Ascending aorta (tissue), 2 donors: ENCODE results near the gene PTPN3. TPM values are rescaled to one million over a fixed set of nuclear protein-coding genes. Genes with fewer than 3 reads are reported as not detected.

Source experiments
- DNase-seq, 2 donors: peaks; one replicate each; pipeline ENCODE4 v3.0.0-alpha.2; 2019; ENCODE audit warnings: low spot score in 2 of 2
- H3K27ac ChIP-seq, 2 donors: fragments of 200-600 bp; sonication (generic); one replicate each; pipeline ENCODE4 v1.5.1; 2016 to 2017; ENCODE audit warnings: mild to moderate bottlenecking in 1 of 2
- H3K27me3 ChIP-seq: fragments of 200-600 bp; sonication (generic); one replicate; pipeline ENCODE4 v1.5.1; 2017
- H3K36me3 ChIP-seq, 2 donors: fragments of 200-600 bp; sonication (generic); one replicate each; pipeline ENCODE4 v1.5.1; 2016
- H3K4me1 ChIP-seq, 2 donors: fragments of 200-600 bp; sonication (generic); one replicate each; pipeline ENCODE4 v1.5.1; 2016 to 2017; ENCODE audit warnings: mild to moderate bottlenecking in 1 of 2
- H3K4me3 ChIP-seq, 2 donors: fragments of 200-600 bp; sonication (generic); one replicate each; pipeline ENCODE4 v1.5.1; 2016 to 2017; ENCODE audit warnings: mild to moderate bottlenecking in 1 of 2
- H3K9me3 ChIP-seq, 2 donors: fragments of 200-600 bp; sonication (generic); one replicate each; pipeline ENCODE4 v1.5.1; 2016
- intact Hi-C: fragments of 100-400 bp; cut with DNase I; formaldehyde crosslinking; loops from one replicate; pipeline ENCODE4 v1.15.1; 2023
- total RNA-seq: library from RNA; depleted of rRNA; stranded (reverse); fragments of >200 nt; gene quantifications from one replicate; pipeline ENCODE4 v1.1.0, GENCODE V29; 2016
- TF ChIP-seq, protein P1 (sequence below), 3 experiments: fragments of 200-600 bp in 2 of 3; fragments of 450-650 bp in 1 of 3; sonication (generic) in 2 of 3; IDR thresholded peaks; one replicate each; pipeline ENCODE4 v1.5.1; 2016 to 2019; ENCODE audit warnings: antibody characterized with exemption in 3 of 3, mild to moderate bottlenecking in 1 of 3, moderate library complexity in 1 of 3

Gene PTPN3
- total RNA-seq, 1 donor from 2014 or later = 4.3 TPM

DNA sequence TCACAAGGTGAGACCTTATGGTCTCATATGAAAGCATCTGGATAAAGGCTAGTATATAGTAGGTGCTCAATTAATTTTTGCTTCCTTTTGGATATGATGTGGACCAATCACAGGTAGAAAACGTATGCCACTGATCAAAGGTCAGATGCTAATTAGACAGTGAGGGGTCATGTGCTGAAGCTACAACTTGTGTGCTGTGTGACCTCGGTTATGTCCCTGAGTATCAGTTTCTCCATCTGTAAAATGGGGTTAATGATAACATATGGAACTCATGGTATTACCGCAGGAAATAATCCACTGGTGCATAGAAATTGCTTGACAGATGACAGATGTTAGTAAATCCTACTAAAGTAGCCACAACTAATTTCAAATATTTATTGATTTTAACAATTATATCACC, 62.0 kb downstream of the PTPN3 start:
- no peak overlapping the region for H3K4me3 ChIP-seq
- peaks cover 0 to 3% of the 10 kb centered on the region in 2 donors for H3K4me1 ChIP-seq
- no peaks in the 10 kb centered on the region for H3K9me3 ChIP-seq
- peaks cover 4 to 40% of the 10 kb centered on the region in 2 donors for H3K36me3 ChIP-seq
- TF ChIP-seq, protein P1, sequence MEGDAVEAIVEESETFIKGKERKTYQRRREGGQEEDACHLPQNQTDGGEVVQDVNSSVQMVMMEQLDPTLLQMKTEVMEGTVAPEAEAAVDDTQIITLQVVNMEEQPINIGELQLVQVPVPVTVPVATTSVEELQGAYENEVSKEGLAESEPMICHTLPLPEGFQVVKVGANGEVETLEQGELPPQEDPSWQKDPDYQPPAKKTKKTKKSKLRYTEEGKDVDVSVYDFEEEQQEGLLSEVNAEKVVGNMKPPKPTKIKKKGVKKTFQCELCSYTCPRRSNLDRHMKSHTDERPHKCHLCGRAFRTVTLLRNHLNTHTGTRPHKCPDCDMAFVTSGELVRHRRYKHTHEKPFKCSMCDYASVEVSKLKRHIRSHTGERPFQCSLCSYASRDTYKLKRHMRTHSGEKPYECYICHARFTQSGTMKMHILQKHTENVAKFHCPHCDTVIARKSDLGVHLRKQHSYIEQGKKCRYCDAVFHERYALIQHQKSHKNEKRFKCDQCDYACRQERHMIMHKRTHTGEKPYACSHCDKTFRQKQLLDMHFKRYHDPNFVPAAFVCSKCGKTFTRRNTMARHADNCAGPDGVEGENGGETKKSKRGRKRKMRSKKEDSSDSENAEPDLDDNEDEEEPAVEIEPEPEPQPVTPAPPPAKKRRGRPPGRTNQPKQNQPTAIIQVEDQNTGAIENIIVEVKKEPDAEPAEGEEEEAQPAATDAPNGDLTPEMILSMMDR (IDR thresholded peaks at IDR 0.05) = no peak
- H3K27ac ChIP-seq = no peak overlapping the region
- no peaks in the 10 kb centered on the region for H3K27me3 ChIP-seq
- intact Hi-C loops = no loop called here
- no peak for DNase-seq

DNA sequence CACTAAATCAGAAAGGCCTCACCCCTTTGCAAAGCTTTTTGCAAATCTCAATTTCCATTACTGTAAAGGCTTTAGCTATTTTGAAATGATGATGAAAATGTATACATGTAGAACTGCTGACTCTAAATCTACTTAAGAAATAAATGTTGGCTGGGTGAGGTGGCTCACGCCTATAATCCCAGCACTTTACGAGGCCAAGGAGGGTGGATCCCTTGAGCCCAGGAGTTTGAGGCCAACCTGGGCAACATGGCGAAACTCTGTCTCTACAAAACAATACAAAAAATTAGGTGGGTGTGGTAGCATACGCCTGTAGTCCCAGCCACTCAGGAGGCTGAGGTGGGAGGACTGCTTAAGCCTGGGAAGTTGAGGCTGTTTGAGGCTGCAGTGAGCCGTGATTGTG, 64.6 kb downstream of the PTPN3 start:
- no peak for DNase-seq
- peaks cover 18 to 60% of the 10 kb centered on the region in 2 donors for H3K36me3 ChIP-seq
- intact Hi-C loops = no loop called here
- TF ChIP-seq, protein P1 (IDR thresholded peaks at IDR 0.05) = no peak
- no peak overlapping the region for H3K4me3 ChIP-seq
- H3K27ac ChIP-seq = no peak overlapping the region
- H3K4me1 ChIP-seq = no peaks in the 10 kb centered on the region
- no peaks in the 10 kb centered on the region for H3K9me3 ChIP-seq
- H3K27me3 ChIP-seq = no peaks in the 10 kb centered on the region

DNA sequence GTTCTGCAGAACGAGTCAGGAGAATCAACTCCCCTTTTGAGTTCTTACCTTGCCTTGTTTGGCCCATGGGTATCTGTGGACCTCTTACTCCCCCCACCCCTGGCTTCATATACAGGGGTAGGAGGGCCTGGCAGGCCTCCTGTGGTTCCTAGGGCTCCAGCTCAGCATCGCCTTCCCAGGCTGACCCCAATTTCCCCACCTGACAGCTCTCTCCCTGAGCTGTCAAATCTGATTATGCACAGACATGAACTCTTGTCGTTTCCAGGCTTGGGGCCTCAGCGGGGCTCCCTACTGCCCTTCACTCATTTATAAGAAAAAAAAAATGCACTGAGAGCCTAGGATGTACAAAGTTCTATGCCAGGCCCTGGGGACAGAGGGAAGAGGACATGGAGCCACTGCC, 67.9 kb downstream of the PTPN3 start:
- no peak overlapping the region for H3K4me3 ChIP-seq
- intact Hi-C loops = no loop called here
- H3K4me1 ChIP-seq = no peaks in the 10 kb centered on the region
- peaks cover 32 to 78% of the 10 kb centered on the region in 2 donors for H3K36me3 ChIP-seq
- no peaks in the 10 kb centered on the region for H3K9me3 ChIP-seq
- no peaks in the 10 kb centered on the region for H3K27me3 ChIP-seq
- TF ChIP-seq, protein P1 (IDR thresholded peaks at IDR 0.05) = no peak
- no peak for DNase-seq
- H3K27ac ChIP-seq = no peak overlapping the region

DNA sequence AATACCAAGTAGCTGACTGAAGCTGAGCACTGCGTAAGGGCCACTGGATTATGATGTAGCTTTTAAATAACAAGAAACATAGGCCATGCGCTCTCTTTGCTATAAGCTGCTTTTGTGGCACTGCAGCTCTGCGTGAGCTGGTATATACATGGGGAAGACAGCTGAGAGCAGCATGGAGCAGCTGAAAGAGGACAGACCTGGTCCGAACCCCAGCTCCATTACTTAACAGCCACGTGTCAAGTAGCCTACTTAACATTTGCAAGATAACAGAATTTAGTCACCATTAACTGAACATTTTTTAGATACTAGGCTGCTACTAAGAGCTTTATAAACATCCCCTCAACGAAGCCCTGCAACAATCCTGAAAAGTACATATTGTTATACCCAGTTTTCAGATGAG, 69.3 kb downstream of the PTPN3 start:
- Histone ChIP-seq H3K27me3 (no peaks in the 10 kb centered on the region), H3K27ac (no peak overlapping the region), H3K36me3 (peaks cover 32 to 70% of the 10 kb centered on the region in 2 donors), H3K4me3 (no peak overlapping the region), H3K4me1 (no peaks in the 10 kb centered on the region), H3K9me3 (no peaks in the 10 kb centered on the region)
- TF ChIP-seq, protein P1 (IDR thresholded peaks at IDR 0.05) = no peak
- no peak for DNase-seq
- intact Hi-C loops = no loop called here

DNA sequence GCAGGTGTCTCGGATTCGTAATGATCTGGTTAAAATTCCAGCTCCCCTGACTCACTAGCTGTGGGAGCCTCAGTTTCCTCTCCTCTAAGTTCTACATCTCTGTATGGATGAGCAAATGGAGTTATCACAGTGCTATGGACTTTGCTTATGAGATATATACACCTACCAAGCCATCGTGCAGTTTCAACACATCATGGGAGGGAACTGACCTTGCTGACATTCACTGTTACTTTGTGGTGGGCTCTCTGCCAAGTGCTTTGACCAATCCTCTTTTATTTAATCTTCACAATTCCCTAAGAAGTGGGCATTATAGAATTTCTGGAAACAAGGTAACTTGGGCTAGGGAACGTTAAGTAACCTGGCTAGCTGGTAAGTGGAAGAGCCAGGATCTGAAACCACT, 70.2 kb downstream of the PTPN3 start:
- intact Hi-C loops = no loop called here
- no peaks in the 10 kb centered on the region for H3K9me3 ChIP-seq
- TF ChIP-seq, protein P1 (IDR thresholded peaks at IDR 0.05) = no peak
- H3K36me3 ChIP-seq = peaks cover 32 to 64% of the 10 kb centered on the region in 2 donors
- H3K4me1 ChIP-seq = no peaks in the 10 kb centered on the region
- no peak overlapping the region for H3K27ac ChIP-seq
- no peaks in the 10 kb centered on the region for H3K27me3 ChIP-seq
- H3K4me3 ChIP-seq = no peak overlapping the region
- no peak for DNase-seq
